Mesothelial cell of epicardium (in vitro differentiated cells): ENCODE results near the gene HEMK1. TPM values are rescaled to one million over a fixed set of nuclear protein-coding genes. Genes with fewer than 3 reads are reported as not detected.

Experiments used
- DNase-seq, 2 experiments: peaks; one replicate each; pipeline ENCODE4 v3.0.0; 2021; ENCODE audit warnings: low spot score in 2 of 2; ENCODE audit not compliant: unreplicated experiment in 2 of 2
- H3K27ac Mint-ChIP-seq: 2 replicates; pipeline ENCODE4 v1.8.0; 2021; ENCODE audit warnings: mixed read lengths
- H3K27me3 Mint-ChIP-seq: 2 replicates; pipeline ENCODE4 v1.8.0; 2021; ENCODE audit warnings: low read depth, mixed read lengths
- H3K36me3 Mint-ChIP-seq: 2 replicates; pipeline ENCODE4 v1.8.0; 2021; ENCODE audit warnings: mixed read lengths
- H3K4me1 Mint-ChIP-seq: 2 replicates; pipeline ENCODE4 v1.8.0; 2021; ENCODE audit warnings: mixed read lengths
- H3K4me3 Mint-ChIP-seq: 2 replicates; pipeline ENCODE4 v1.8.0; 2021; ENCODE audit warnings: mild to moderate bottlenecking, moderate library complexity, mixed read lengths
- H3K9me3 Mint-ChIP-seq: 2 replicates; pipeline ENCODE4 v1.8.0; 2021; ENCODE audit warnings: mixed read lengths
- CTCF ChIP-seq: fragments of 200-600 bp; sonication (generic); IDR thresholded peaks from one replicate; pipeline ENCODE4 v1.5.0; 2021; ENCODE audit warnings: antibody characterized with exemption; ENCODE audit not compliant: unreplicated experiment
- total RNA-seq: library from RNA; stranded (reverse); gene quantifications from 3 replicates; pipeline ENCODE4 v1.2.1, GENCODE V29; 2021

The HEMK1 gene
- total RNA-seq, 1 donor from 2014 or later, result 32.8 TPM

- peaks cover 46% of the 10 kb centered on the region for H3K4me1 Mint-ChIP-seq
- DNase-seq, result no peak
- no peak overlapping the region for H3K4me3 Mint-ChIP-seq
- H3K27me3 Mint-ChIP-seq, result no peaks in the 10 kb centered on the region
- TF ChIP-seq CTCF, result no peak
- H3K36me3 Mint-ChIP-seq, result no peaks in the 10 kb centered on the region
- H3K9me3 Mint-ChIP-seq, result no peaks in the 10 kb centered on the region
- H3K27ac Mint-ChIP-seq, result no peak overlapping the region
Measured at GRCh38 chr3:50628601-50629000, 59.3 kb downstream of the HEMK1 start.

- H3K4me1 Mint-ChIP-seq, result peaks cover 37% of the 10 kb centered on the region
- no peak for TF ChIP-seq CTCF
Measured at GRCh38 chr3:50630394-50630793, 61.1 kb downstream of the HEMK1 start.

GRCh38 chr3:50630877-50631276 lies 61.6 kb downstream of the HEMK1 start:
- no peaks in the 10 kb centered on the region for H3K9me3 Mint-ChIP-seq
- H3K4me3 Mint-ChIP-seq, result no peak overlapping the region
- H3K27me3 Mint-ChIP-seq, result no peaks in the 10 kb centered on the region
- peak overlapping the region; percentile 80 for H3K27ac Mint-ChIP-seq
- H3K4me1 Mint-ChIP-seq, result peaks cover 35% of the 10 kb centered on the region
- DNase-seq, result no peak
- no peaks in the 10 kb centered on the region for H3K36me3 Mint-ChIP-seq
- no peak for TF ChIP-seq CTCF

More at GRCh38 chr3:50630394-50630793, 61.1 kb downstream of the HEMK1 start:
- Mint-ChIP-seq H3K36me3 (no peaks in the 10 kb centered on the region), H3K27me3 (no peaks in the 10 kb centered on the region), H3K9me3 (no peaks in the 10 kb centered on the region), H3K27ac (no peak overlapping the region), H3K4me3 (no peak overlapping the region)
- no peak for DNase-seq

GRCh38 chr3:50632450-50632849 lies 63.1 kb downstream of the HEMK1 start:
- H3K36me3 Mint-ChIP-seq, result no peaks in the 10 kb centered on the region
- H3K4me1 Mint-ChIP-seq, result peaks cover 45% of the 10 kb centered on the region
- no peaks in the 10 kb centered on the region for H3K9me3 Mint-ChIP-seq
- no peak overlapping the region for H3K4me3 Mint-ChIP-seq
- no peak for DNase-seq
- H3K27me3 Mint-ChIP-seq, result no peaks in the 10 kb centered on the region
- H3K27ac Mint-ChIP-seq, result peak overlapping the region; percentile 82
- no peak for TF ChIP-seq CTCF

- no peak for TF ChIP-seq CTCF
- Mint-ChIP-seq H3K27me3 (no peaks in the 10 kb centered on the region), H3K4me1 (peaks cover 47% of the 10 kb centered on the region), H3K27ac (no peak overlapping the region), H3K36me3 (no peaks in the 10 kb centered on the region), H3K4me3 (no peak overlapping the region), H3K9me3 (no peaks in the 10 kb centered on the region)
- DNase-seq, result no peak
Measured at GRCh38 chr3:50633230-50633790, 64.0 kb downstream of the HEMK1 start.

GRCh38 chr3:50635066-50635465 lies 65.7 kb downstream of the HEMK1 start:
- peak overlapping the region; percentile 12 for H3K27ac Mint-ChIP-seq
- H3K36me3 Mint-ChIP-seq, result no peaks in the 10 kb centered on the region
- no peaks in the 10 kb centered on the region for H3K27me3 Mint-ChIP-seq
- no peak for TF ChIP-seq CTCF
- DNase-seq, result no peak
- H3K9me3 Mint-ChIP-seq, result no peaks in the 10 kb centered on the region
- no peak overlapping the region for H3K4me3 Mint-ChIP-seq
- H3K4me1 Mint-ChIP-seq, result peaks cover 49% of the 10 kb centered on the region
